DND-41 (cell line): ENCODE results near the gene GABRB3.

Experiments
- EZH2 ChIP-seq: IDR thresholded peaks from 3 replicates; pipeline ENCODE4 v1.6.1; 2012; ENCODE audit warnings: borderline replicate concordance, low read depth, mild to moderate bottlenecking, moderate library complexity, low read length, inconsistent platforms; ENCODE audit not compliant: severe bottlenecking
- TF ChIP-seq, protein P1 (sequence below): IDR thresholded peaks from 2 replicates; pipeline ENCODE4 v1.5.1; 2012; ENCODE audit warnings: borderline replicate concordance, low read length, moderate library complexity, mild to moderate bottlenecking; ENCODE audit not compliant: poor library complexity, severe bottlenecking; ENCODE audit errors: extremely low read depth

- TF ChIP-seq, protein P1, sequence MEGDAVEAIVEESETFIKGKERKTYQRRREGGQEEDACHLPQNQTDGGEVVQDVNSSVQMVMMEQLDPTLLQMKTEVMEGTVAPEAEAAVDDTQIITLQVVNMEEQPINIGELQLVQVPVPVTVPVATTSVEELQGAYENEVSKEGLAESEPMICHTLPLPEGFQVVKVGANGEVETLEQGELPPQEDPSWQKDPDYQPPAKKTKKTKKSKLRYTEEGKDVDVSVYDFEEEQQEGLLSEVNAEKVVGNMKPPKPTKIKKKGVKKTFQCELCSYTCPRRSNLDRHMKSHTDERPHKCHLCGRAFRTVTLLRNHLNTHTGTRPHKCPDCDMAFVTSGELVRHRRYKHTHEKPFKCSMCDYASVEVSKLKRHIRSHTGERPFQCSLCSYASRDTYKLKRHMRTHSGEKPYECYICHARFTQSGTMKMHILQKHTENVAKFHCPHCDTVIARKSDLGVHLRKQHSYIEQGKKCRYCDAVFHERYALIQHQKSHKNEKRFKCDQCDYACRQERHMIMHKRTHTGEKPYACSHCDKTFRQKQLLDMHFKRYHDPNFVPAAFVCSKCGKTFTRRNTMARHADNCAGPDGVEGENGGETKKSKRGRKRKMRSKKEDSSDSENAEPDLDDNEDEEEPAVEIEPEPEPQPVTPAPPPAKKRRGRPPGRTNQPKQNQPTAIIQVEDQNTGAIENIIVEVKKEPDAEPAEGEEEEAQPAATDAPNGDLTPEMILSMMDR = no peak
- no peak for TF ChIP-seq EZH2
These were observed 137.3 kb downstream of the GABRB3 start for GRCh38 chr15:26635614-26636013.
